HEK293 (cell line): Measurements from ENCODE around the gene CRYAB.

ENCODE experiments used
- BCL11A ChIP-seq: fragments of 450-650 bp; formaldehyde crosslinking; IDR thresholded peaks from 2 replicates; pipeline ENCODE4 v1.5.1; 2016; ENCODE audit warnings: low read depth, missing biosample characterization, missing genetic modification characterization
- TCF7L2 ChIP-seq: IDR thresholded peaks from 2 replicates; pipeline ENCODE4 v1.6.1; 2011; ENCODE audit warnings: low read depth, mild to moderate bottlenecking, inconsistent platforms, low read length, moderate library complexity, borderline replicate concordance
- TRIM28 ChIP-seq: IDR thresholded peaks from 2 replicates; pipeline ENCODE4 v1.6.1; 2011; ENCODE audit warnings: low read length, control low read depth, borderline replicate concordance
- ZBTB7A ChIP-seq: fragments of 450-650 bp; formaldehyde crosslinking; IDR thresholded peaks from 2 replicates; pipeline ENCODE4 v1.5.1; 2016; ENCODE audit warnings: low read depth, missing biosample characterization, missing genetic modification characterization
- ZNF133 ChIP-seq: fragments of 450-650 bp; formaldehyde crosslinking; IDR thresholded peaks from 2 replicates; pipeline ENCODE4 v1.5.1; 2016; ENCODE audit warnings: missing biosample characterization, missing genetic modification characterization
- ZNF184 ChIP-seq: fragments of 450-650 bp; IDR thresholded peaks from 2 replicates; pipeline ENCODE4 v1.5.1; 2018; ENCODE audit warnings: missing biosample characterization, mild to moderate bottlenecking, missing genetic modification characterization
- ZNF555 ChIP-seq: fragments of 450-650 bp; formaldehyde crosslinking; conservative IDR thresholded peaks from 2 replicates; pipeline ENCODE4 v1.5.1; 2017; ENCODE audit warnings: missing biosample characterization, mild to moderate bottlenecking, missing genetic modification characterization, inconsistent platforms
- ZNF610 ChIP-seq: fragments of 450-650 bp; formaldehyde crosslinking; IDR thresholded peaks from 2 replicates; pipeline ENCODE4 v1.5.1; 2016; ENCODE audit warnings: missing biosample characterization, missing genetic modification characterization, borderline replicate concordance
- ZNF654 ChIP-seq: fragments of 450-650 bp; formaldehyde crosslinking; IDR thresholded peaks from 2 replicates; pipeline ENCODE4 v1.5.1; 2016; ENCODE audit warnings: low read depth, missing biosample characterization, missing genetic modification characterization
- ZNF747 ChIP-seq: fragments of 450-650 bp; formaldehyde crosslinking; IDR thresholded peaks from 2 replicates; pipeline ENCODE4 v1.5.1; 2016; ENCODE audit warnings: missing biosample characterization, missing genetic modification characterization
- ZXDB ChIP-seq: fragments of 450-650 bp; formaldehyde crosslinking; IDR thresholded peaks from 2 replicates; pipeline ENCODE4 v1.5.1; 2016; ENCODE audit warnings: missing biosample characterization, missing genetic modification characterization
- TF ChIP-seq, protein P1 (sequence below): fragments of 450-650 bp; formaldehyde crosslinking; IDR thresholded peaks from 2 replicates; pipeline ENCODE4 v1.5.1; 2016; ENCODE audit warnings: missing biosample characterization, missing genetic modification characterization, borderline replicate concordance
- TF ChIP-seq, protein P2 (sequence below): fragments of 450-650 bp; formaldehyde crosslinking; IDR thresholded peaks from 2 replicates; pipeline ENCODE4 v1.5.1; 2016; ENCODE audit warnings: missing biosample characterization, missing genetic modification characterization
- TF ChIP-seq, protein P3 (sequence below): fragments of 450-650 bp; formaldehyde crosslinking; IDR thresholded peaks from 2 replicates; pipeline ENCODE4 v1.5.1; 2016; ENCODE audit warnings: missing biosample characterization, missing genetic modification characterization

DNA sequence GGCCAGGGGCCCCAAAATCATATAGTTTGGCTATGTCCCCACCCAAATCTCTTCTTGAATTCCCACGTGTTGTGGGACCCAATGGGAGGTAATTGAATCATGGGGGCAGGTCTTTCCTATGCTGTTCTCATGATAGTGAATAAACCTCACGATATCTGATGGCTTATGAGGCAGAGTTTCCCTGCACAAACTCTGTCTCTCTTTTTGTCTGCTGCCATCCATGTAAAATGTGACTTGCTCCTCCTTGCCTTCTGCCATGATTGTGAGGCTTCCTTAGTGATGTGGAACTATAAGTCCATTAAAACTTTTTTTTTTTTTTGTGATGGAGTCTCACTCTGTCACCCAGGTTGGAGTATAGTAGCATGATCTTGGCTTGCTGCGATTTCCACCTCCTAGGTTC lies 40.0 kb upstream of the CRYAB start:
- TF ChIP-seq ZBTB7A (tag by site-specific recombination) (no peak), ZXDB (tag by site-specific recombination) (no peak), ZNF747 (tag by site-specific recombination) (no peak), TCF7L2 (no peak), TRIM28 (no peak), ZNF555 (tag by site-specific recombination) (no peak), ZNF133 (tag by site-specific recombination) (no peak), ZNF654 (no peak), ZNF184 (no peak), ZNF610 (no peak), BCL11A (tag by site-specific recombination) (no peak)
- TF ChIP-seq, protein P1, sequence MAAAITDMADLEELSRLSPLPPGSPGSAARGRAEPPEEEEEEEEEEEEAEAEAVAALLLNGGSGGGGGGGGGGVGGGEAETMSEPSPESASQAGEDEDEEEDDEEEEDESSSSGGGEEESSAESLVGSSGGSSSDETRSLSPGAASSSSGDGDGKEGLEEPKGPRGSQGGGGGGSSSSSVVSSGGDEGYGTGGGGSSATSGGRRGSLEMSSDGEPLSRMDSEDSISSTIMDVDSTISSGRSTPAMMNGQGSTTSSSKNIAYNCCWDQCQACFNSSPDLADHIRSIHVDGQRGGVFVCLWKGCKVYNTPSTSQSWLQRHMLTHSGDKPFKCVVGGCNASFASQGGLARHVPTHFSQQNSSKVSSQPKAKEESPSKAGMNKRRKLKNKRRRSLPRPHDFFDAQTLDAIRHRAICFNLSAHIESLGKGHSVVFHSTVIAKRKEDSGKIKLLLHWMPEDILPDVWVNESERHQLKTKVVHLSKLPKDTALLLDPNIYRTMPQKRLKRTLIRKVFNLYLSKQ (tag by site-specific recombination): no peak
- TF ChIP-seq, protein P2, sequence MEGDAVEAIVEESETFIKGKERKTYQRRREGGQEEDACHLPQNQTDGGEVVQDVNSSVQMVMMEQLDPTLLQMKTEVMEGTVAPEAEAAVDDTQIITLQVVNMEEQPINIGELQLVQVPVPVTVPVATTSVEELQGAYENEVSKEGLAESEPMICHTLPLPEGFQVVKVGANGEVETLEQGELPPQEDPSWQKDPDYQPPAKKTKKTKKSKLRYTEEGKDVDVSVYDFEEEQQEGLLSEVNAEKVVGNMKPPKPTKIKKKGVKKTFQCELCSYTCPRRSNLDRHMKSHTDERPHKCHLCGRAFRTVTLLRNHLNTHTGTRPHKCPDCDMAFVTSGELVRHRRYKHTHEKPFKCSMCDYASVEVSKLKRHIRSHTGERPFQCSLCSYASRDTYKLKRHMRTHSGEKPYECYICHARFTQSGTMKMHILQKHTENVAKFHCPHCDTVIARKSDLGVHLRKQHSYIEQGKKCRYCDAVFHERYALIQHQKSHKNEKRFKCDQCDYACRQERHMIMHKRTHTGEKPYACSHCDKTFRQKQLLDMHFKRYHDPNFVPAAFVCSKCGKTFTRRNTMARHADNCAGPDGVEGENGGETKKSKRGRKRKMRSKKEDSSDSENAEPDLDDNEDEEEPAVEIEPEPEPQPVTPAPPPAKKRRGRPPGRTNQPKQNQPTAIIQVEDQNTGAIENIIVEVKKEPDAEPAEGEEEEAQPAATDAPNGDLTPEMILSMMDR (tag by site-specific recombination): no peak
- TF ChIP-seq, protein P3, sequence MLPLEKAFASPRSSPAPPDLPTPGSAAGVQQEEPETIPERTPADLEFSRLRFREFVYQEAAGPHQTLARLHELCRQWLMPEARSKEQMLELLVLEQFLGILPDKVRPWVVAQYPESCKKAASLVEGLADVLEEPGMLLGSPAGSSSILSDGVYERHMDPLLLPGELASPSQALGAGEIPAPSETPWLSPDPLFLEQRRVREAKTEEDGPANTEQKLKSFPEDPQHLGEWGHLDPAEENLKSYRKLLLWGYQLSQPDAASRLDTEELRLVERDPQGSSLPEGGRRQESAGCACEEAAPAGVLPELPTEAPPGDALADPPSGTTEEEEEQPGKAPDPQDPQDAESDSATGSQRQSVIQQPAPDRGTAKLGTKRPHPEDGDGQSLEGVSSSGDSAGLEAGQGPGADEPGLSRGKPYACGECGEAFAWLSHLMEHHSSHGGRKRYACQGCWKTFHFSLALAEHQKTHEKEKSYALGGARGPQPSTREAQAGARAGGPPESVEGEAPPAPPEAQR: no peak
